Measurements from ENCODE around the gene GPR176. TPM values are rescaled to one million over a fixed set of nuclear protein-coding genes. Genes with fewer than 3 reads are reported as not detected.
A peak's percentile ranks its signal among the peaks of the same experiment; 100 is the strongest.
"Not testable (repeated sequence)": the region's sequence is repeated elsewhere in the genome, so short reads cannot be mapped to it uniquely, and the experiment has no call there.

GPR176 gene
- total and polyA plus RNA-seq, 4 donors, result 13.7 to 29.7 (median 28.2) TPM

- WGBS (ENCODE audit: insufficient coverage), result no CpG with 5 or more reads among the region's 1 CpG
- no peaks in the 10 kb centered on the region for H3K36me3 ChIP-seq (ENCODE audit: control insufficient read depth, insufficient read depth, low read length)
- no peak for DNase-seq (ENCODE audit: low read depth in 4 of 6, low spot score in 6 of 6)
- no peaks in the 10 kb centered on the region for H3K9me3 ChIP-seq (ENCODE audit: control insufficient read depth, insufficient read depth, low read length)
- no peaks in the 10 kb centered on the region for H3K27me3 ChIP-seq (ENCODE audit: control insufficient read depth, insufficient read depth, low read length)
- H3K27ac ChIP-seq (ENCODE audit: low read depth, low read length), result no peak overlapping the region
- no peak overlapping the region for H3K4me3 ChIP-seq (ENCODE audit: low read depth, low read length)
- no peaks in the 10 kb centered on the region for H3K4me1 ChIP-seq (ENCODE audit: control insufficient read depth, insufficient read depth, low read length)
Observed at GRCh38 chr15:39814489-39814888, 105.6 kb downstream of the GPR176 start.

DNA sequence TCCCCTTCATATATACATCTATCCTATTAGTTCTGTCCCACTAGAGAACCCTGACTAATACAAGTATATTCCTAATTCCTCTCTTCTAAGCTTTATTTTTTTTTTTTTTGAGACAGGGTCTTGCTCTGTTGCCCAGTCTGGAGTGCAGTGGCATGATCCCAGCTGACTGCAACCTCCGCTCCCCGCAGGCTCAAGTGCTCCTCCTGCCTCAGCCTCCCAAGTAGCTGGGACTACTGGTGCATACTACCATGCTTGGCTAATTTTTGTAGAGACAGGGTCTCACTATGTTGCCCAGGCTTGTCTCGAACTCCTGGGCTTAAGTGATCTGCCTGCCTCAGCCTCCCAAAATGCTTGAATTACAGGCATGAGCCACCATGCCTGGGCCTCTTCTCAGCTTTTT, 107.4 kb downstream of the GPR176 start:
- WGBS (ENCODE audit: insufficient coverage), result 100% methylated on average over 3 of the region's 3 CpGs
- not testable (repeated sequence) for H3K27ac ChIP-seq (ENCODE audit: low read depth, low read length); H3K36me3 ChIP-seq (ENCODE audit: control insufficient read depth, insufficient read depth, low read length)

GRCh38 chr15:39808909-39809308, 111.2 kb downstream of the GPR176 start:
- Histone ChIP-seq H3K27me3 (ENCODE audit: control insufficient read depth, insufficient read depth, low read length) (no peaks in the 10 kb centered on the region), H3K4me3 (ENCODE audit: low read depth, low read length) (no peak overlapping the region), H3K9me3 (ENCODE audit: control insufficient read depth, insufficient read depth, low read length) (no peaks in the 10 kb centered on the region), H3K27ac (ENCODE audit: low read depth, low read length) (no peak overlapping the region), H3K4me1 (ENCODE audit: control insufficient read depth, insufficient read depth, low read length) (no peaks in the 10 kb centered on the region), H3K36me3 (ENCODE audit: control insufficient read depth, insufficient read depth, low read length) (no peaks in the 10 kb centered on the region)
- 0% methylated on average over 1 of the region's 3 CpGs for WGBS (ENCODE audit: insufficient coverage)
- peak in 1 of 6 donors; percentile 82 for DNase-seq (ENCODE audit: low read depth in 4 of 6, low spot score in 6 of 6)

More for the DNA sequence above, 107.4 kb downstream of the GPR176 start:
- not testable (repeated sequence) for H3K9me3 ChIP-seq (ENCODE audit: control insufficient read depth, insufficient read depth, low read length); H3K27me3 ChIP-seq (ENCODE audit: control insufficient read depth, insufficient read depth, low read length); H3K4me3 ChIP-seq (ENCODE audit: low read depth, low read length); DNase-seq (ENCODE audit: low read depth in 4 of 6, low spot score in 6 of 6); H3K4me1 ChIP-seq (ENCODE audit: control insufficient read depth, insufficient read depth, low read length)

GRCh38 chr15:39807791-39808190, 112.3 kb downstream of the GPR176 start:
- Histone ChIP-seq H3K9me3 (ENCODE audit: control insufficient read depth, insufficient read depth, low read length) (no peaks in the 10 kb centered on the region), H3K36me3 (ENCODE audit: control insufficient read depth, insufficient read depth, low read length) (no peaks in the 10 kb centered on the region), H3K4me3 (ENCODE audit: low read depth, low read length) (no peak overlapping the region), H3K27ac (ENCODE audit: low read depth, low read length) (no peak overlapping the region), H3K27me3 (ENCODE audit: control insufficient read depth, insufficient read depth, low read length) (no peaks in the 10 kb centered on the region), H3K4me1 (ENCODE audit: control insufficient read depth, insufficient read depth, low read length) (no peaks in the 10 kb centered on the region)
- DNase-seq (ENCODE audit: low read depth in 4 of 6, low spot score in 6 of 6), result no peak
- WGBS (ENCODE audit: insufficient coverage), result 84% methylated on average over 4 of the region's 4 CpGs

GRCh38 chr15:39804026-39804425, 116.0 kb downstream of the GPR176 start:
- H3K27me3 ChIP-seq (ENCODE audit: control insufficient read depth, insufficient read depth, low read length), result no peaks in the 10 kb centered on the region
- H3K4me3 ChIP-seq (ENCODE audit: low read depth, low read length), result no peak overlapping the region
- H3K4me1 ChIP-seq (ENCODE audit: control insufficient read depth, insufficient read depth, low read length), result no peaks in the 10 kb centered on the region
- 83% methylated on average over 1 of the region's 2 CpGs for WGBS (ENCODE audit: insufficient coverage)
- DNase-seq (ENCODE audit: low read depth in 4 of 6, low spot score in 6 of 6), result no peak
- H3K36me3 ChIP-seq (ENCODE audit: control insufficient read depth, insufficient read depth, low read length), result peaks cover 5% of the 10 kb centered on the region
- H3K9me3 ChIP-seq (ENCODE audit: control insufficient read depth, insufficient read depth, low read length), result no peaks in the 10 kb centered on the region
- no peak overlapping the region for H3K27ac ChIP-seq (ENCODE audit: low read depth, low read length)

- Histone ChIP-seq H3K36me3 (ENCODE audit: control insufficient read depth, insufficient read depth, low read length) (peaks cover 5% of the 10 kb centered on the region), H3K27ac (ENCODE audit: low read depth, low read length) (no peak overlapping the region), H3K4me1 (ENCODE audit: control insufficient read depth, insufficient read depth, low read length) (no peaks in the 10 kb centered on the region), H3K9me3 (ENCODE audit: control insufficient read depth, insufficient read depth, low read length) (no peaks in the 10 kb centered on the region), H3K27me3 (ENCODE audit: control insufficient read depth, insufficient read depth, low read length) (no peaks in the 10 kb centered on the region), H3K4me3 (ENCODE audit: low read depth, low read length) (no peak overlapping the region)
- 91% methylated on average over 3 of the region's 4 CpGs for WGBS (ENCODE audit: insufficient coverage)
- DNase-seq (ENCODE audit: low read depth in 4 of 6, low spot score in 6 of 6), result no peak
Observed at GRCh38 chr15:39803016-39803415, 117.0 kb downstream of the GPR176 start.

DNA sequence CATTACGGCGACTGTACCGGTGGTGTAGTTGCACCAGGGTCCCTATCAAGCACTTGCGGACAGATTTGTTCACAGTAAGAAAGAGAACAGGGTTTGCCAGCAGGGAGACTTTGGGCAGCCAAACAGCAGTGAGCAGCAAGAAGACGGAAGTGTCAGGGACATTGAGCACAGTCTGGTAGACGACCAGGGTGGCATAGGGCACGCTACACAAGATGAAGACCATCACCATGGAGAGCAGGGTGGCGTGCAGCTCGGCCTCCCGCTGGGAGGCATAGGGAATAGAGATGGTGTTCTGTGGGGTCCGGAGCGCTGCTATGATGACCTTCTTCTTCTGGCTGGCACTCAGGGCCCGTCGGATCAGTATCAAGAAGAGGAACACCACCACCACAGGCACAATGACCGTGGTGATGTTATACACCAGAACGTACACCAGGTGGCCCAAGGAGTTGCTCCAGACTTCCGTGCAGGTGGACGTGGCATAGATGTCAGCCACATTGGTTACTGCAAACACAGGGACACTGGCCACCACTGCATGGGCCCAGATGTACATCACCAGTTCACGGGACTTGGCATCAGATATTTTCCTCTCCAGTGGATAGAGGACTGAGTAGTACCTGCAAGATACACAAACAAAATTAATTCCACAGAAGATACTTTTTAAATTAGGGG, 118.3 kb downstream of the GPR176 start:
- DNase-seq (ENCODE audit: low read depth in 4 of 6, low spot score in 6 of 6), result peak in 1 of 6 donors; percentile 47
- WGBS (ENCODE audit: insufficient coverage), result 89% methylated on average over 18 of the region's 19 CpGs
- H3K27me3 ChIP-seq (ENCODE audit: control insufficient read depth, insufficient read depth, low read length), result no peaks in the 10 kb centered on the region

GRCh38 chr15:39799552-39800011, 120.5 kb downstream of the GPR176 start:
- Histone ChIP-seq H3K36me3 (ENCODE audit: control insufficient read depth, insufficient read depth, low read length) (peaks cover 5% of the 10 kb centered on the region), H3K27me3 (ENCODE audit: control insufficient read depth, insufficient read depth, low read length) (no peaks in the 10 kb centered on the region), H3K9me3 (ENCODE audit: control insufficient read depth, insufficient read depth, low read length) (no peaks in the 10 kb centered on the region), H3K27ac (ENCODE audit: low read depth, low read length) (no peak overlapping the region), H3K4me3 (ENCODE audit: low read depth, low read length) (no peak overlapping the region), H3K4me1 (ENCODE audit: control insufficient read depth, insufficient read depth, low read length) (no peaks in the 10 kb centered on the region)
- no peak for DNase-seq (ENCODE audit: low read depth in 4 of 6, low spot score in 6 of 6)
- WGBS (ENCODE audit: insufficient coverage), result 95% methylated on average over 3 of the region's 6 CpGs

More for the DNA sequence above, 118.3 kb downstream of the GPR176 start:
- no peak overlapping the region for H3K27ac ChIP-seq (ENCODE audit: low read depth, low read length)
- no peaks in the 10 kb centered on the region for H3K9me3 ChIP-seq (ENCODE audit: control insufficient read depth, insufficient read depth, low read length)
- H3K4me1 ChIP-seq (ENCODE audit: control insufficient read depth, insufficient read depth, low read length), result no peaks in the 10 kb centered on the region
- peaks cover 5% of the 10 kb centered on the region for H3K36me3 ChIP-seq (ENCODE audit: control insufficient read depth, insufficient read depth, low read length)
- H3K4me3 ChIP-seq (ENCODE audit: low read depth, low read length), result no peak overlapping the region

DNA sequence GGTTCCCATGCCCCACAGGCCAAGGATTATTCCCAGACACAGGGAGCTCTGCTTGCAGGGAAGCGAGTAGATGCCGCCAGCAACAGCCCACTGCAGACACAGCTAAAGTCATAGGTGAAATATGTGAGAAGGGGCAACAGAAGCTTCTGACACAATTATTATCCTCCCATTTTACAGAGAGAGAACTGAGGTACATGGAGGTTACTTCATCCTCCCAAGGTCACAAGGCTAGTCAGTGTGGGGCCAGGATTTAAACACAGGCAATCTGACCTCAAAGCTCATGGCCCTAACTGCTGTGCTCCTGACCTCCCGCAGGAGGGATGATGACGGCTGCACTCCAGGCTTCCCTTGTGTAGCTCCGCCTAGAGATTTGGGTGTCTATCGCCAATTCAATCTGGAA, 121.7 kb downstream of the GPR176 start:
- no peak for DNase-seq (ENCODE audit: low read depth in 4 of 6, low spot score in 6 of 6)
- no peaks in the 10 kb centered on the region for H3K4me1 ChIP-seq (ENCODE audit: control insufficient read depth, insufficient read depth, low read length)
- H3K36me3 ChIP-seq (ENCODE audit: control insufficient read depth, insufficient read depth, low read length), result peaks cover 5% of the 10 kb centered on the region
- H3K27me3 ChIP-seq (ENCODE audit: control insufficient read depth, insufficient read depth, low read length), result no peaks in the 10 kb centered on the region
- H3K9me3 ChIP-seq (ENCODE audit: control insufficient read depth, insufficient read depth, low read length), result no peaks in the 10 kb centered on the region
- H3K27ac ChIP-seq (ENCODE audit: low read depth, low read length), result no peak overlapping the region
- 78% methylated on average over 3 of the region's 6 CpGs for WGBS (ENCODE audit: insufficient coverage)
- no peak overlapping the region for H3K4me3 ChIP-seq (ENCODE audit: low read depth, low read length)

GRCh38 chr15:39797407-39797806, 122.7 kb downstream of the GPR176 start:
- H3K4me1 ChIP-seq (ENCODE audit: control insufficient read depth, insufficient read depth, low read length), result no peaks in the 10 kb centered on the region
- no peak overlapping the region for H3K4me3 ChIP-seq (ENCODE audit: low read depth, low read length)
- WGBS (ENCODE audit: insufficient coverage), result 83% methylated on average over 5 of the region's 6 CpGs
- H3K36me3 ChIP-seq (ENCODE audit: control insufficient read depth, insufficient read depth, low read length), result peaks cover 5% of the 10 kb centered on the region
- no peak overlapping the region for H3K27ac ChIP-seq (ENCODE audit: low read depth, low read length)
- no peaks in the 10 kb centered on the region for H3K27me3 ChIP-seq (ENCODE audit: control insufficient read depth, insufficient read depth, low read length)
- DNase-seq (ENCODE audit: low read depth in 4 of 6, low spot score in 6 of 6), result peak in 1 of 6 donors; percentile 51
- H3K9me3 ChIP-seq (ENCODE audit: control insufficient read depth, insufficient read depth, low read length), result no peaks in the 10 kb centered on the region

Measured in spinal cord (tissue), 10 donors.